Hair follicular keratinocyte (primary cell): ENCODE results near the gene KIF3A. TPM values are rescaled to one million over a fixed set of nuclear protein-coding genes. Genes with fewer than 3 reads are reported as not detected.

ENCODE experiments used
- total RNA-seq: library from RNA; depleted of rRNA; stranded (reverse); fragments of >200 nt; gene quantifications from 2 replicates; pipeline ENCODE4 v1.2.3, GENCODE V29; 2015

The KIF3A gene
- 6.0 and 6.6 TPM in 2 replicates for total RNA-seq

GRCh38 chr5:132736853-132737833 is at the start of gene KIF3A:
TSS of gene KIF3A (minus strand) at chr5:132737546. CDS start at chr5:132737419, 127 bp downstream.

GRCh38 chr5:132777209-132778069 is 40.1 kb upstream of the KIF3A start, which contains the start of gene SEPTIN8:
TSS of gene SEPTIN8 (minus strand) at chr5:132777239. CDS start at chr5:132777137, 102 bp downstream.

GRCh38 chr5:132746954-132747615 is 9.7 kb upstream of the KIF3A start, which contains the start of gene CCNI2:
TSS of gene CCNI2 (plus strand) at chr5:132747426. CDS start at chr5:132747496, 70 bp downstream.

GRCh38 chr5:132673939-132674630 is 63.3 kb downstream of the KIF3A start, which contains the start of gene IL4:
TSS of gene IL4 (plus strand) at chr5:132673989. CDS start at chr5:132674051, 62 bp downstream.

GRCh38 chr5:132657676-132658380 is 79.5 kb downstream of the KIF3A start, which contains the start of gene IL13:
TSS of gene IL13 (plus strand) at chr5:132658173. CDS start at chr5:132658187, 14 bp downstream.

Other genes starting within 250 kb of the KIF3A start
- 13.1 and 13.8 TPM in 2 replicates for gene IRF1, start 246.8 kb downstream of the KIF3A start, total RNA-seq
- not detected in 2 replicates for gene IL5, start 194.0 kb downstream of the KIF3A start, total RNA-seq
- gene RAD50, start 180.6 kb downstream of the KIF3A start, total RNA-seq, result 15.3 and 22.3 TPM in 2 replicates
- not detected in 2 replicates for gene IL13, start 79.4 kb downstream of the KIF3A start, total RNA-seq
- not detected in 2 replicates for gene IL4, start 63.6 kb downstream of the KIF3A start, total RNA-seq
- gene CCNI2, start 9.9 kb upstream of the KIF3A start, total RNA-seq, result 0.16 and 0.30 TPM in 2 replicates
- gene SEPTIN8, start 39.7 kb upstream of the KIF3A start, total RNA-seq, result 29.7 and 32.7 TPM in 2 replicates
- gene SOWAHA, start 75.8 kb upstream of the KIF3A start, total RNA-seq, result not detected in 2 replicates
- 5.3 and 11.2 TPM in 2 replicates for gene SHROOM1, start 93.1 kb upstream of the KIF3A start, total RNA-seq
- gene GDF9, start 128.9 kb upstream of the KIF3A start, total RNA-seq, result 0.42 TPM in 1 of 2 replicates, not detected in the other
- 221 and 284 TPM in 2 replicates for gene UQCRQ, start 129.1 kb upstream of the KIF3A start, total RNA-seq
- gene LEAP2, start 136.1 kb upstream of the KIF3A start, total RNA-seq, result 0.16 and 1.8 TPM in 2 replicates
- gene AFF4, start 226.1 kb upstream of the KIF3A start, total RNA-seq, result 20.8 and 26.4 TPM in 2 replicates